HepG2 (cell line): ENCODE data around the gene DPM2. TPM values are rescaled to one million over a fixed set of nuclear protein-coding genes. Genes with fewer than 3 reads are reported as not detected.
A peak's percentile ranks its signal among the peaks of the same experiment; 100 is the strongest.

Experiments
- AKNA ChIP-seq: sonication (generic); formaldehyde crosslinking; IDR thresholded peaks from 2 replicates; pipeline ENCODE4 v1.4.0; 2020; ENCODE audit warnings: missing genetic modification reagents, borderline replicate concordance
- CHCHD3 ChIP-seq: sonication (generic); formaldehyde crosslinking; IDR thresholded peaks from 2 replicates; pipeline ENCODE4 v1.8.0; 2022; ENCODE audit warnings: mild to moderate bottlenecking, missing genetic modification reagents, moderate library complexity
- KDM3A ChIP-seq: IDR thresholded peaks from 2 replicates; pipeline ENCODE4 v1.6.1; 2018; ENCODE audit warnings: low read depth, missing compliant biosample characterization
- KMT2A ChIP-seq: sonication (generic); formaldehyde crosslinking; IDR thresholded peaks from 2 replicates; pipeline ENCODE4 v1.4.0; 2020; ENCODE audit warnings: missing genetic modification reagents
- MBD4 ChIP-seq: IDR thresholded peaks from 2 replicates; pipeline ENCODE4 v1.6.1; 2012; ENCODE audit warnings: low read length, inconsistent platforms, borderline replicate concordance
- MNT ChIP-seq: fragments of 450-650 bp; IDR thresholded peaks from 2 replicates; pipeline ENCODE4 v1.6.1; 2016
- NCOR1 ChIP-seq: fragments of 200-600 bp; sonication (generic); IDR thresholded peaks from 2 replicates; pipeline ENCODE4 v1.7.0; 2017; ENCODE audit warnings: antibody characterized with exemption, low read length, borderline replicate concordance
- NFIC ChIP-seq: IDR thresholded peaks from 2 replicates; pipeline ENCODE4 v1.6.1; 2012; ENCODE audit warnings: mild to moderate bottlenecking, low read length, inconsistent platforms
- PCBP2 ChIP-seq: fragments of 200-400 bp; formaldehyde crosslinking; optimal IDR thresholded peaks from 2 replicates; pipeline ENCODE3; 2018; ENCODE audit warnings: low read length, low read depth; ENCODE audit not compliant: poor library complexity, severe bottlenecking
- U2AF2 ChIP-seq: fragments of 200-400 bp; formaldehyde crosslinking; IDR thresholded peaks from 2 replicates; pipeline ENCODE4 v1.6.1; 2017; ENCODE audit warnings: low read depth, mild to moderate bottlenecking, low read length
- ZFP36L1 ChIP-seq: sonication (generic); formaldehyde crosslinking; IDR thresholded peaks from 2 replicates; pipeline ENCODE4 v1.8.0; 2022; ENCODE audit warnings: mild to moderate bottlenecking, missing genetic modification reagents, moderate library complexity
- ZNF264 ChIP-seq: sonication (generic); formaldehyde crosslinking; IDR thresholded peaks from 2 replicates; pipeline ENCODE4 v1.4.0; 2020; ENCODE audit warnings: missing genetic modification reagents
- ZNF3 ChIP-seq: IDR thresholded peaks from 2 replicates; pipeline ENCODE4 v1.7.0; 2017; ENCODE audit warnings: inconsistent platforms
- ZNF317 ChIP-seq: sonication (generic); formaldehyde crosslinking; IDR thresholded peaks from 2 replicates; pipeline ENCODE4 v1.5.0; 2020; ENCODE audit warnings: mild to moderate bottlenecking, missing genetic modification reagents
- ZNF326 ChIP-seq: sonication (generic); formaldehyde crosslinking; IDR thresholded peaks from 2 replicates; pipeline ENCODE4 v1.4.0; 2020; ENCODE audit warnings: missing genetic modification reagents, borderline replicate concordance
- ZNF331 ChIP-seq: sonication (generic); formaldehyde crosslinking; IDR thresholded peaks from 2 replicates; pipeline ENCODE4 v1.4.0; 2020; ENCODE audit warnings: missing genetic modification reagents
- ZNF570 ChIP-seq: sonication (generic); formaldehyde crosslinking; IDR thresholded peaks from 2 replicates; pipeline ENCODE4 v1.4.0; 2020; ENCODE audit warnings: mild to moderate bottlenecking, missing genetic modification reagents, borderline replicate concordance
- ZNF614 ChIP-seq: IDR thresholded peaks from 2 replicates; pipeline ENCODE4 v1.6.1; 2018; ENCODE audit warnings: missing biosample characterization, missing genetic modification reagents, inconsistent platforms, borderline replicate concordance
- ZNF687 ChIP-seq: sonication (generic); formaldehyde crosslinking; IDR thresholded peaks from 2 replicates; pipeline ENCODE4 v1.5.1; 2020; ENCODE audit warnings: mild to moderate bottlenecking, missing genetic modification reagents, moderate library complexity
- ZNF720 ChIP-seq: sonication (generic); formaldehyde crosslinking; IDR thresholded peaks from 2 replicates; pipeline ENCODE4 v1.4.0; 2020; ENCODE audit warnings: missing genetic modification reagents
- polyA plus RNA-seq, 8 experiments: library from polyadenylated mRNA; depleted of rRNA in 3 of 8; stranded (reverse) in 7 of 8; unstranded in 1 of 8; fragments of >200 nt; fragmentation: Illumina TruSeq in 4 of 8; extraction: Trizol in 4 of 8; gene quantifications; 2 replicates each; pipeline versions ENCODE4 v1.2.1 to v1.2.3, GENCODE V29; 2011 to 2016; ENCODE audit warnings: low read depth in 4 of 8, missing spikeins in 1 of 8, mixed read lengths in 1 of 8; ENCODE audit not compliant: insufficient read depth in 1 of 8
- total RNA-seq, 5 experiments: library from RNA; depleted of rRNA; stranded (reverse); fragments of >200 nt; fragmentation: Illumina TruSeq; extraction: Trizol; gene quantifications; 2 replicates each; pipeline ENCODE4 v1.2.3, GENCODE V29; 2016; ENCODE audit warnings: low read depth in 1 of 5

Gene DPM2
- total and polyA plus RNA-seq, 2 of the 13 experiments (the other 11 are each of a cell fraction or from before 2014, with no cell fraction given): 24.8 to 35.3 TPM

GRCh38 chr9:127897193-127897692 lies 40.4 kb downstream of the DPM2 start (continued):
- TF ChIP-seq AKNA (CRISPR knock-in tag) (no peak), ZNF570 (CRISPR knock-in tag) (no peak), PCBP2 (no peak), CHCHD3 (CRISPR knock-in tag) (no peak), NCOR1 (no peak), ZNF687 (CRISPR knock-in tag) (peak; percentile 71), MBD4 (no peak), KMT2A (CRISPR knock-in tag) (no peak), ZNF614 (CRISPR knock-in tag) (no peak), ZNF3 (CRISPR knock-in tag) (no peak), KDM3A (CRISPR knock-in tag) (peak; percentile 60; the same call in 1 of the 2 replicates), ZNF317 (0 out of 2 replicates have a peak, but pooled peaks have one; percentile 37), ZNF331 (peak; percentile 36; the same call in 1 of the 2 replicates), ZFP36L1 (CRISPR knock-in tag) (0 out of 2 replicates have a peak, but pooled peaks have one; percentile 35), ZNF264 (CRISPR knock-in tag) (no peak), NFIC (no peak), U2AF2 (no peak), ZNF326 (no peak), MNT (no peak), ZNF720 (no peak)
